OCI-LY1 (cell line): Measurements from ENCODE around the gene CEBPG.

Experiments used
- H2AFZ ChIP-seq: fragments of 200-600 bp; sonication (generic), shearing (Covaris generic); 2 replicates; pipeline ENCODE4 v1.6.0; 2014; ENCODE audit warnings: antibody characterized with exemption, mild to moderate bottlenecking, low read length
- H3F3A ChIP-seq: fragments of 200-600 bp; sonication (generic), shearing (Covaris generic); 2 replicates; pipeline ENCODE4 v1.6.0; 2014; ENCODE audit warnings: mild to moderate bottlenecking, antibody characterized with exemption, low read length, moderate library complexity; ENCODE audit not compliant: insufficient read depth
- H3K27ac ChIP-seq: fragments of 200-600 bp; sonication (generic); 2 replicates; pipeline ENCODE4 v1.5.1; 2014; ENCODE audit warnings: low read length, mixed run types, mild to moderate bottlenecking, low read depth; ENCODE audit not compliant: poor library complexity, severe bottlenecking
- H3K27me3 ChIP-seq: fragments of 200-600 bp; sonication (generic); 2 replicates; pipeline ENCODE4 v1.6.0; 2014; ENCODE audit warnings: antibody characterized with exemption, mild to moderate bottlenecking, low read length, moderate library complexity; ENCODE audit not compliant: insufficient read depth
- H3K36me3 ChIP-seq: fragments of 200-600 bp; sonication (generic); 2 replicates; pipeline ENCODE4 v1.6.1; 2014; ENCODE audit warnings: mild to moderate bottlenecking, antibody characterized with exemption, low read length, moderate library complexity, mixed read lengths; ENCODE audit not compliant: insufficient read depth
- H3K4me1 ChIP-seq: fragments of 200-600 bp; sonication (generic); 2 replicates; pipeline ENCODE4 v1.5.1; 2014; ENCODE audit warnings: mild to moderate bottlenecking, low read length, moderate library complexity; ENCODE audit not compliant: insufficient read depth, severe bottlenecking
- H3K4me2 ChIP-seq: fragments of 200-600 bp; sonication (generic), shearing (Covaris generic); 2 replicates; pipeline ENCODE4 v1.6.1; 2014; ENCODE audit warnings: low read length
- H3K4me3 ChIP-seq: fragments of 200-600 bp; sonication (generic); 2 replicates; pipeline ENCODE4 v1.5.1; 2014; ENCODE audit warnings: low read length, low read depth, mild to moderate bottlenecking, mixed read lengths; ENCODE audit not compliant: poor library complexity, severe bottlenecking
- H3K79me2 ChIP-seq: fragments of 200-600 bp; shearing (Covaris generic); 2 replicates; pipeline ENCODE4 v1.6.1; 2016; ENCODE audit warnings: mixed run types, low read length, mixed read lengths; ENCODE audit not compliant: insufficient read depth
- H3K9ac ChIP-seq: fragments of 200-600 bp; sonication (generic), shearing (Covaris generic); 2 replicates; pipeline ENCODE4 v1.6.1; 2014; ENCODE audit warnings: mild to moderate bottlenecking, low read length, mixed read lengths
- H3K9me2 ChIP-seq: fragments of 200-600 bp; sonication (generic), shearing (Covaris generic); 2 replicates; pipeline ENCODE4 v1.6.1; 2014; ENCODE audit warnings: low read depth, mild to moderate bottlenecking, low read length, mixed read lengths
- H3K9me3 ChIP-seq: fragments of 200-600 bp; shearing (Covaris generic); 2 replicates; pipeline ENCODE4 v1.6.1; 2014; ENCODE audit warnings: low read length, mixed read lengths
- H4K20me1 ChIP-seq: fragments of 200-600 bp; sonication (generic), shearing (Covaris generic); 2 replicates; pipeline ENCODE4 v1.6.0; 2016; ENCODE audit warnings: mild to moderate bottlenecking, low read length; ENCODE audit not compliant: insufficient read depth
- EZH2 ChIP-seq: fragments of 200-600 bp; sonication (generic), shearing (Covaris generic); IDR thresholded peaks from 2 replicates; pipeline ENCODE4 v1.8.0; 2017; ENCODE audit warnings: borderline replicate concordance, mixed run types, mild to moderate bottlenecking, antibody characterized with exemption, low read length, moderate library complexity, mixed read lengths
- TF ChIP-seq, protein P1 (sequence below): fragments of 200-600 bp; sonication (generic), shearing (Covaris generic); IDR thresholded peaks from 2 replicates; pipeline ENCODE4 v1.5.1; 2017; ENCODE audit warnings: mild to moderate bottlenecking, antibody characterized with exemption, low read length, moderate library complexity, mixed read lengths

Gene CEBPG

DNA sequence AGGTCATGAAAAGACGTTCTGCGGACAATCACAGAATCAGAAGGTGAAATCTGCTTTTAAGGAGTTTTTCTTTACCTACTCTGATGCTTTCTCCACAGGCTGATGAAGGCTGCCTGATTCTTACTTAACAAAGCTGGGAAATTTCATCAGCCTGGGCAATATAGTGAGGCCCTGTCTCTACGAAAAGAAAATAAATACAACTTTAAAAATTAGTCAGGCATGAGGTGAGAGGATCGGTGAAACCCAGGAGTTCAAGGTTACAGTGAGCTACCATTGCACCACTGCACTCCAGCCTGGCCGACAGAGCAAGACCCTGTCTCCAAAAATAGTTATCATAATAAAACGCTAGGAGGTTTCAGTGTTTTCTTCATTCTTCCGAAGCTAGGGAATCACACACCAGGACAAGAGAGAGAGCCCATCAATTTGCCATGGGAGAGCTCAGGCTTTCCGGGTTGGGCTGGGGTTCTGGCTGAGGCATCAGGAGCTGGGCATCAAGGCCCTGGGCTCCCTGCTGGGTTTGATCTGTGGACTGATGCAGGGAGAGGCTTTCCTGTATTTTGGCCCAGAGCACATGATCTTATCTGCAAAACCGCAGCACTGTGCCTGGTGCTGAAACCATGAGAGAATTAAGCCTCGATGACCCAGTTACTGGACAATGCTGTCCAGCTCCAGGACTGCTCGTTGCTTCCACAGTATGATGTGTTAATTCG, 25.1 kb upstream of the CEBPG start:
- Histone ChIP-seq H3K4me1 (no peaks in the 10 kb centered on the region), H3K4me2 (no peak overlapping the region), H3K27ac (no peak overlapping the region), H3K9me2 (no peaks in the 10 kb centered on the region), H3K27me3 (0 out of 2 replicates have a peak, but pooled peaks cover 7% of the 10 kb centered on the region), H3K79me2 (no peaks in the 10 kb centered on the region), H3K4me3 (no peak overlapping the region), H3K9me3 (no peaks in the 10 kb centered on the region), H4K20me1 (no peaks in the 10 kb centered on the region), H2AFZ (no peak overlapping the region), H3K9ac (no peak overlapping the region), H3F3A (no peaks in the 10 kb centered on the region), H3K36me3 (no peaks in the 10 kb centered on the region)
- TF ChIP-seq, protein P1, sequence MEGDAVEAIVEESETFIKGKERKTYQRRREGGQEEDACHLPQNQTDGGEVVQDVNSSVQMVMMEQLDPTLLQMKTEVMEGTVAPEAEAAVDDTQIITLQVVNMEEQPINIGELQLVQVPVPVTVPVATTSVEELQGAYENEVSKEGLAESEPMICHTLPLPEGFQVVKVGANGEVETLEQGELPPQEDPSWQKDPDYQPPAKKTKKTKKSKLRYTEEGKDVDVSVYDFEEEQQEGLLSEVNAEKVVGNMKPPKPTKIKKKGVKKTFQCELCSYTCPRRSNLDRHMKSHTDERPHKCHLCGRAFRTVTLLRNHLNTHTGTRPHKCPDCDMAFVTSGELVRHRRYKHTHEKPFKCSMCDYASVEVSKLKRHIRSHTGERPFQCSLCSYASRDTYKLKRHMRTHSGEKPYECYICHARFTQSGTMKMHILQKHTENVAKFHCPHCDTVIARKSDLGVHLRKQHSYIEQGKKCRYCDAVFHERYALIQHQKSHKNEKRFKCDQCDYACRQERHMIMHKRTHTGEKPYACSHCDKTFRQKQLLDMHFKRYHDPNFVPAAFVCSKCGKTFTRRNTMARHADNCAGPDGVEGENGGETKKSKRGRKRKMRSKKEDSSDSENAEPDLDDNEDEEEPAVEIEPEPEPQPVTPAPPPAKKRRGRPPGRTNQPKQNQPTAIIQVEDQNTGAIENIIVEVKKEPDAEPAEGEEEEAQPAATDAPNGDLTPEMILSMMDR: no peak
- TF ChIP-seq EZH2: no peak

DNA sequence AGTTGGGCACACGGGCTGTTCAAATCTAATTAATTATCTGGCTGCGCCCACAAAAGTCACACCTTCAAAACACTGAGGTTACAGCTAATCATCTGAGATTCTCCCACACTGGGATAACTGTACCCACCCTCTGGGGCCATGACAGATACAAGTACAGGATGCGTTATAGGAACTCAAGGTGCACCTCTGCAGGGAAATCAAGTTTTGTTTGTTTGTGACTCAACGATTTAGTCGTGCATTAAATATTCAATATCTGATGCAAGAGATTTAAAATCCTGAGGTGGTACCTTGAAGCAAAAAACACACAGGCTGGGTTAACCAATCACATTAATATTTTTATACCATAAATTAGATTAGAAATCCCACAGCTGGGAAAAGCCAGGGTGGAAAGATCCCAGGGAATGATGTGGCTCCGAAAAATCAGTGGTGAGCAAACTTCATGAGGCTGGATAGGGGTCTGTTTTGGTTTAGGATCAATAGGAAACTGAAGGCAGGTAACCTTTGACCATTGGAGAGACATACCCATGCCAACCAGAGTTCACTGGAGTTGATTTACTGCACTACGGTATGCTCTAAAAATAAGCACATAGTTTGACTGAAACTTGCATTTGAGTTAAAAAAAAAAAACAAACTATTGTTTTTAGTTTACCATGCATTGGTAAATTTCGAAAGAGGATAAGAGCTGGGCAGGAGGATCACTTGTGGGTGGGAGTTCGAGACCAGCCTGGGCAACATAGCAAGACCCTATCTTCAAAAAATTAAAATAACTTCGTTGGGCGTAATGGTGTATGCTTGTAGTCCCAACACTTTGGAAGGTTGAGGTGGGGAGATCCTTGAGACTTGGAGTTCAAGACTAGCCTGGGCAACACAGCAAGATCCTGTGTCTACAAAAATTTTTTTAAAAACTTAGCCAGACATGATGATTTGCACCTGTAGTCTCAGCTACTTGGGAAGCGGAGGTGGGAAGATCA, 23.9 kb upstream of the CEBPG start:
- TF ChIP-seq, protein P1: no peak
- no peak for TF ChIP-seq EZH2
- H3K9ac ChIP-seq: no peak overlapping the region
- H2AFZ ChIP-seq: no peak overlapping the region
- no peak overlapping the region for H3K4me2 ChIP-seq
- H3K4me3 ChIP-seq: no peak overlapping the region
- H4K20me1 ChIP-seq: no peaks in the 10 kb centered on the region
- no peaks in the 10 kb centered on the region for H3K36me3 ChIP-seq
- H3K4me1 ChIP-seq: no peaks in the 10 kb centered on the region
- H3K27me3 ChIP-seq: 0 out of 2 replicates have a peak, but pooled peaks cover 7% of the 10 kb centered on the region
- no peaks in the 10 kb centered on the region for H3K79me2 ChIP-seq
- H3K27ac ChIP-seq: no peak overlapping the region
- no peaks in the 10 kb centered on the region for H3F3A ChIP-seq
- H3K9me3 ChIP-seq: no peaks in the 10 kb centered on the region
- H3K9me2 ChIP-seq: no peaks in the 10 kb centered on the region

DNA sequence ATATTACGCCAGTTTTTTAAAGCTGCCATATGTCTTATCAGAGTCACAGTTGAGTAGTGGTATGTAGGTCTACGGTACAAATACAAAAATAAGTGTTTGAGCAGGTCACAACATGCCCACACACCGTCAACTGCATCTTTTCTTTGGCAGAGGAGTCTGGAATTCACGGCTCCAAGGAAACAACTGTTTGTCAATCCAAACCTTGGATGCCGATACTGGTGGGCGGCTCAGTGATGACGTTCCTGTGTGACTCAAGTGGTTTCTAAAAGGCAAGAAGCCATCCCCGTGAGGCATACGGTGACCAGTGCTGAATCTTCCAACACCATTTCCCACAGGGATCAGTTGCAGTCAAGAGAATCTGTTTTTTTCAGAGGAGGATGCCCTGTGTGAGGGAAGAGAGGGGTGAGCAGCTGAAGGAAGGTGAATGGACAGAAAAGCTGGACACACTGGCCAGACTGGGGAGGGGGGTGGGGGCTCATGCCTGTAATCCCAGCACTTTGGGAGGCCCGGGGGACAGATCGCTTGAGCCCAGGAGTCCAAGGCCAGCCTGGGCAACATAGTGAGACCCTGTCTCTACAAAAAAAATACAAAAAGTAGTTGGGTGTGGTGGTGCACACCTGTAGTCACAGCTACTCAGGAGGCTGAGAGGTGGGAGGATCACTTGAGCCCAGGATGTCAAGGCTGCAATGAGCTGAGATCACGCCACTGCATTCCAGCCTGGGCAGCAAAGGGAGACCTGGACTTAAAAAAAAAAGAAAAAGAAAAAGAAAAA, 22.8 kb upstream of the CEBPG start:
- Histone ChIP-seq H3K27me3 (0 out of 2 replicates have a peak, but pooled peaks cover 7% of the 10 kb centered on the region), H3K9ac (no peak overlapping the region), H2AFZ (no peak overlapping the region), H3K4me2 (no peak overlapping the region), H3K36me3 (no peaks in the 10 kb centered on the region), H3F3A (no peaks in the 10 kb centered on the region), H3K79me2 (no peaks in the 10 kb centered on the region), H3K27ac (no peak overlapping the region), H3K9me2 (no peaks in the 10 kb centered on the region), H3K9me3 (peaks cover 3% of the 10 kb centered on the region; the same call in 1 of the 2 replicates), H3K4me3 (no peak overlapping the region), H4K20me1 (no peaks in the 10 kb centered on the region), H3K4me1 (no peaks in the 10 kb centered on the region)
- TF ChIP-seq EZH2: no peak
- TF ChIP-seq, protein P1: no peak
